ENCODE data around the gene HAS3.

Gene HAS3

GRCh38 chr16:69088684-69089083 is 16.8 kb upstream of the HAS3 start:
- no peak overlapping the region for H3K4me3 ChIP-seq (replicated peaks; ENCODE audit: insufficient read depth, low read length)
- no peaks in the 10 kb centered on the region for H3K27me3 ChIP-seq (ENCODE audit: insufficient read depth, poor library complexity, severe bottlenecking)
- H3K27ac ChIP-seq (replicated peaks) = peak overlapping the region; percentile 69
- no peak for DNase-seq (ENCODE audit: low read depth in 1 of 2, low spot score in 1 of 2)
- TF ChIP-seq SPI1 (IDR thresholded peaks at IDR 0.05; ENCODE audit: borderline replicate concordance, low read depth) (no peak), POLR2AphosphoS5 (IDR thresholded peaks at IDR 0.05; ENCODE audit: low read depth) (no peak), CTCF (IDR thresholded peaks at IDR 0.05; ENCODE audit: insufficient read depth, low read length) (no peak)

- Histone ChIP-seq H3K4me3 (replicated peaks; ENCODE audit: insufficient read depth, low read length) (no peak overlapping the region), H3K27me3 (ENCODE audit: insufficient read depth, poor library complexity, severe bottlenecking) (no peaks in the 10 kb centered on the region), H3K27ac (replicated peaks) (peak overlapping the region; percentile 69)
- peak; percentile 27 to 70 for DNase-seq (ENCODE audit: low read depth in 1 of 2, low spot score in 1 of 2)
- TF ChIP-seq GABPA (IDR thresholded peaks at IDR 0.05; ENCODE audit: low read depth) = peak; percentile 14; the same call in 1 of the 2 replicates
- peak; percentile 54 for TF ChIP-seq POLR2AphosphoS5 (IDR thresholded peaks at IDR 0.05; ENCODE audit: low read depth)
- TF ChIP-seq REST (IDR thresholded peaks at IDR 0.05; ENCODE audit: insufficient replicate concordance, low read depth) = no peak
- peak; percentile 54; the same call in 1 of the 2 replicates for TF ChIP-seq SPI1 (IDR thresholded peaks at IDR 0.05; ENCODE audit: borderline replicate concordance, low read depth)
- no peak for TF ChIP-seq CTCF (IDR thresholded peaks at IDR 0.05; ENCODE audit: insufficient read depth, low read length)
Measured at GRCh38 chr16:69089091-69089910, 16.2 kb upstream of the HAS3 start.

- DNase-seq (ENCODE audit: low read depth in 1 of 2, low spot score in 1 of 2) = no peak
- no peak overlapping the region for H3K27ac ChIP-seq (replicated peaks)
- no peak overlapping the region for H3K4me3 ChIP-seq (replicated peaks; ENCODE audit: insufficient read depth, low read length)
- TF ChIP-seq SPI1 (IDR thresholded peaks at IDR 0.05; ENCODE audit: borderline replicate concordance, low read depth) = no peak
- TF ChIP-seq POLR2AphosphoS5 (IDR thresholded peaks at IDR 0.05; ENCODE audit: low read depth) = no peak
- TF ChIP-seq GABPA (IDR thresholded peaks at IDR 0.05; ENCODE audit: low read depth) = no peak
- no peak for TF ChIP-seq REST (IDR thresholded peaks at IDR 0.05; ENCODE audit: insufficient replicate concordance, low read depth)
- TF ChIP-seq CTCF (IDR thresholded peaks at IDR 0.05; ENCODE audit: insufficient read depth, low read length) = no peak
- no peaks in the 10 kb centered on the region for H3K27me3 ChIP-seq (ENCODE audit: insufficient read depth, poor library complexity, severe bottlenecking)
Measured at GRCh38 chr16:69093974-69094373, 11.5 kb upstream of the HAS3 start.
